ENCODE measurements around the gene MAGI2. TPM values are rescaled to one million over a fixed set of nuclear protein-coding genes. Genes with fewer than 3 reads are reported as not detected.
A peak's percentile ranks its signal among the peaks of the same experiment; 100 is the strongest.

MAGI2 gene
- total RNA-seq, 4 donors from 2014 or later, result 0.90 to 2.4 (median 0.99) TPM

DNA sequence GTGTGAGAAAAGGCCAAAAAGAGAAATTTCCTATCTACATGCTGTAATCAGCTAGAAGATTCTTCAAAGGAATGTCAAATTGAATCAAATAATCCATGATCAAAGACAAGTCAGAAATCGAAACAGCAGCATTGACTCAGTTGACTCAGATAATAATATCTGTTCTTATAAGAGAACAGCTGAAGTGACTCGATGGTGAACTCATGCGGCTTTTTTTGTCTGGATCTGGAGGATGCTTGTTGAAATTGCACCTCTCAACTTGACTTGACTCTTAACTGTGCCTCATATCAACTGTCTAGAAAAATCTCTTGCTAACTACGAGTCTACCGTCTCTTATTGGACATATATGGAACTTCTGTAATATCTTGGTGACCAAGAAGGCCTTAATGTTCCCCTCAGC is 1055.4 kb downstream of the MAGI2 start:
- Histone ChIP-seq H3K4me3 (no peak overlapping the region), H3K27me3 (no peaks in the 10 kb centered on the region), H3K9me3 (no peaks in the 10 kb centered on the region), H3K36me3 (no peaks in the 10 kb centered on the region), H3K27ac (no peak overlapping the region), H3K4me1 (no peaks in the 10 kb centered on the region)
- in situ Hi-C loops (cut with MboI; ENCODE audit: low sequenced_read_pairs in 4 of 4), result no loop called here
- intact Hi-C loops (cut with DNase I; ENCODE audit: low total_unique reads), result no loop called here
- ATAC-seq (no peak), DNase-seq (no peak)
- TF ChIP-seq, protein P1, sequence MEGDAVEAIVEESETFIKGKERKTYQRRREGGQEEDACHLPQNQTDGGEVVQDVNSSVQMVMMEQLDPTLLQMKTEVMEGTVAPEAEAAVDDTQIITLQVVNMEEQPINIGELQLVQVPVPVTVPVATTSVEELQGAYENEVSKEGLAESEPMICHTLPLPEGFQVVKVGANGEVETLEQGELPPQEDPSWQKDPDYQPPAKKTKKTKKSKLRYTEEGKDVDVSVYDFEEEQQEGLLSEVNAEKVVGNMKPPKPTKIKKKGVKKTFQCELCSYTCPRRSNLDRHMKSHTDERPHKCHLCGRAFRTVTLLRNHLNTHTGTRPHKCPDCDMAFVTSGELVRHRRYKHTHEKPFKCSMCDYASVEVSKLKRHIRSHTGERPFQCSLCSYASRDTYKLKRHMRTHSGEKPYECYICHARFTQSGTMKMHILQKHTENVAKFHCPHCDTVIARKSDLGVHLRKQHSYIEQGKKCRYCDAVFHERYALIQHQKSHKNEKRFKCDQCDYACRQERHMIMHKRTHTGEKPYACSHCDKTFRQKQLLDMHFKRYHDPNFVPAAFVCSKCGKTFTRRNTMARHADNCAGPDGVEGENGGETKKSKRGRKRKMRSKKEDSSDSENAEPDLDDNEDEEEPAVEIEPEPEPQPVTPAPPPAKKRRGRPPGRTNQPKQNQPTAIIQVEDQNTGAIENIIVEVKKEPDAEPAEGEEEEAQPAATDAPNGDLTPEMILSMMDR (IDR thresholded peaks at IDR 0.05 in 4 of 5, conservative IDR thresholded peaks at IDR 0.05 in 1 of 5), result no peak
- no peak for TF ChIP-seq POLR2A (IDR thresholded peaks at IDR 0.05)

DNA sequence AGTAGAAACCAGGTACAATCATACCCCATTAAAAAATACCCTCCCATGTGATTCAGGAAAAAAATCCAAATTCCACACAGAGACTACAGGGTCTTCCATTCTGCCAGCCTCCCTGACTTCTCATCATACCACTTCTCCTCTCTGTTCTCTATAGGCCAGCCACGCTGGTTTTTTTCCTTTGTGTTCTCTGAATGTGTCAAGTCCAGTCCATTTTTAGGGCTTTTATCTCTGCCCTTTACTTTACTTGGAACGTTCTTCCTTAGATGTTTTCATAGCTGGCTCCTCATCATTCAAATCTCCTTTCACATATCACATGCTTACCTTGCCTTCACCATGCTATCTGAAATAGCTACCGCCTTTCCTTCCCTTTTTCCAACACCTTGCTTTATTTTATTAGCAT is 1057.3 kb downstream of the MAGI2 start:
- Histone ChIP-seq H3K36me3 (no peaks in the 10 kb centered on the region), H3K9me3 (no peaks in the 10 kb centered on the region), H3K4me3 (no peak overlapping the region), H3K27me3 (no peaks in the 10 kb centered on the region), H3K4me1 (no peaks in the 10 kb centered on the region), H3K27ac (no peak overlapping the region)
- ATAC-seq (no peak), DNase-seq (no peak)
- TF ChIP-seq, protein P1 (IDR thresholded peaks at IDR 0.05 in 4 of 5, conservative IDR thresholded peaks at IDR 0.05 in 1 of 5), result no peak
- intact Hi-C loops (cut with DNase I; ENCODE audit: low total_unique reads), result no loop called here
- in situ Hi-C loops (cut with MboI; ENCODE audit: low sequenced_read_pairs in 4 of 4), result no loop called here

DNA sequence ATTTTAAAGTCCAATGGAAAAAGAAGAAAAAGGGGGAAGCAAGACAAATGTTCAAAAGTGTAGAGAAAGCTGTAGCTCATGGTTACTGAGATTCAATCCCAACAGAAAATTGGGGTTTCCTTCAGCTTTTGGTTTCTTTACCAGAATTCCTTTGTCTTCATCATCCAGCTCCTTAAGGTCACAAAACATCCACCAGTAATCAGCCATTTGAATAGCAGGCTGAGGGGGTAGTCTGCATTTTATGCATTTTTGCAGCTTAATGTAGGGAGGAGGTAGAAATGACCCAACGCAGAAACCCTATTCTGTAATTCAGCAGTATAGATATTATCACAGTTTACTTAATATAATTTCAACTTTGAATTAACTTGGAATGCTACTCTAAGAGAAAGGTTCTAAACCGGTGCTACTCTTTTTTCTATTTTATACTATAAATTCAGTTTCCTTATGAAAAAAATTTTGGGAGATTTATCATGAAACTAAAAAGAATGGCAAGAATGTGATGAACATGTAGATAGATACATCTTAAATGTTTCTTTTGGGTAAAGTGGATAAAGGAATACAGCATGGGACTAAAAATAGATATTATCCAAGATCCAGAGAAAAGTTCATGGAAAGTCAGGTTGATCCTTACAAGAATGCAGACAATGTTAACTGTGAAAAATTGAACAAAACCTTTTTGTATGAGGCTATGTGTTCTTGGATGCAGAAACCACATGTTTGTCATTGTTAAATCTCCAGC is 1058.0 kb downstream of the MAGI2 start:
- ATAC-seq, result no peak
- no peaks in the 10 kb centered on the region for H3K9me3 ChIP-seq
- in situ Hi-C loops (cut with MboI; ENCODE audit: low sequenced_read_pairs in 4 of 4) (no loop called here), intact Hi-C loops (cut with DNase I; ENCODE audit: low total_unique reads) (no loop called here)
- H3K4me1 ChIP-seq, result no peaks in the 10 kb centered on the region
- DNase-seq, result no peak
- TF ChIP-seq, protein P1 (IDR thresholded peaks at IDR 0.05 in 4 of 5, conservative IDR thresholded peaks at IDR 0.05 in 1 of 5), result no peak
- TF ChIP-seq POLR2A (IDR thresholded peaks at IDR 0.05), result no peak
- no peaks in the 10 kb centered on the region for H3K27me3 ChIP-seq
- no peak overlapping the region for H3K27ac ChIP-seq
- no peak overlapping the region for H3K4me3 ChIP-seq
- no peaks in the 10 kb centered on the region for H3K36me3 ChIP-seq

DNA sequence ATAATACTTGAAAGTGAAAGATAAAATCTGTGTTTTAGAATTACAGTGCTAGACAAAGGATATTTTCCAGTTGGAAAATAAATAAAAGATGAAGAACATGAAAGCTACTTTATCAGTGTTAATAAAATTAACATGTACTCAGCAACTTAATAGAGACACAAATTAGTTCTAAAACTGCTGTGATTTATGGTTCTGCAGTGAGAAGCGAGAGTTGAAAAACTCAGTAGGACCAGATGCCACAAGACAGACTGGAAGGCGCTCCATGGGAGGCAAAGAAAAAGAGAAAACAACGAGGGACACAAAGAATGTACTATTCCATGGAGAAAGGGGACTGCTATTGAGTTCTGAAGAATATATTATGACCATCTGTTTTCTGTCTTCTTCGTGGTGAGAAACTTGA is 1064.4 kb downstream of the MAGI2 start:
- Histone ChIP-seq H3K27me3 (no peaks in the 10 kb centered on the region), H3K4me3 (no peak overlapping the region), H3K36me3 (no peaks in the 10 kb centered on the region), H3K27ac (no peak overlapping the region), H3K4me1 (peaks cover 0 to 6% of the 10 kb centered on the region in 2 donors), H3K9me3 (no peaks in the 10 kb centered on the region)
- in situ Hi-C loops (cut with MboI; ENCODE audit: low sequenced_read_pairs in 4 of 4) (no loop called here), intact Hi-C loops (cut with DNase I; ENCODE audit: low total_unique reads) (no loop called here)
- DNase-seq, result no peak
- ATAC-seq, result no peak
- TF ChIP-seq, protein P1 (IDR thresholded peaks at IDR 0.05 in 4 of 5, conservative IDR thresholded peaks at IDR 0.05 in 1 of 5), result no peak
- TF ChIP-seq POLR2A (IDR thresholded peaks at IDR 0.05), result no peak

DNA sequence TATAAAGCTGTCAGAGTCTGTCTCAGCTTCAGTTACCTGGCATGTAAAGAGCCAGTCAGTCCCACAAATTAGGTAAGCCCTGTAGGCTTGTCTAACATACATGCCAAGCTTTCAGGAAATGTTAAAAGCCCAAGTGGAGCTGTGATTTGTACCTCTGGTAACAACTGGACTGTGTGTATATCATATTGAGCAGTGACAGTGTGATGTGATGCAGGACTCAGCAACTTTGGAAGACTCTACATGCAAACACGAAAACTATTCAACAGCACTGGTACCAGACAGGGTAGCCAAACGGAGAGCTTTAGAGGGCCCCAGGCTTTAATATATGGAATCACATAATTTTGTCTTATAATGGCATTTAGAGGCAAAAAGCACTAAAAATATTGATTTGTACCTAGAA is 1066.9 kb downstream of the MAGI2 start:
- Histone ChIP-seq H3K4me1 (peaks cover 0 to 6% of the 10 kb centered on the region in 2 donors), H3K27ac (no peak overlapping the region), H3K9me3 (no peaks in the 10 kb centered on the region), H3K27me3 (no peaks in the 10 kb centered on the region), H3K4me3 (no peak overlapping the region), H3K36me3 (no peaks in the 10 kb centered on the region)
- intact Hi-C loops (cut with DNase I; ENCODE audit: low total_unique reads), result no loop called here
- TF ChIP-seq, protein P1 (IDR thresholded peaks at IDR 0.05 in 4 of 5, conservative IDR thresholded peaks at IDR 0.05 in 1 of 5), result no peak
- no peak for TF ChIP-seq POLR2A (IDR thresholded peaks at IDR 0.05)
- in situ Hi-C loops (cut with MboI; ENCODE audit: low sequenced_read_pairs in 4 of 4), result no loop called here
- ATAC-seq, result peak; percentile 23 to 24
- no peak for DNase-seq
